ENCODE data around the gene GGA1. TPM values are rescaled to one million over a fixed set of nuclear protein-coding genes. Genes with fewer than 3 reads are reported as not detected.
A peak's percentile ranks its signal among the peaks of the same experiment; 100 is the strongest.

The GGA1 gene
- total RNA-seq: 100 to 1,000 TPM in 2 of 6 donors, 10 to 100 TPM in 4; 52.4 to 226 (median 68.3) TPM

- TF ChIP-seq POLR2A (IDR thresholded peaks at IDR 0.05): peak in 2 of 4 donors; percentile 60 to 63
- peak in 3 of 4 donors; percentile 3 to 33 (median 27) for TF ChIP-seq EP300 (IDR thresholded peaks at IDR 0.05)
- peak; percentile 78 to 91 for TF ChIP-seq POLR2AphosphoS5 (IDR thresholded peaks at IDR 0.05)
- peak in 4 of 6 experiments; percentile 16 to 29 (median 18) for TF ChIP-seq CTCF (IDR thresholded peaks at IDR 0.05)
- peak; percentile 96 to 97 for DNase-seq
- Histone ChIP-seq H3K27me3 (no peaks in the 10 kb centered on the region), H3K27ac (peak within 1 kb of the TSS; percentile 88 to 96 (median 93)), H3K9me3 (no peaks in the 10 kb centered on the region), H3K4me1 (peaks cover 27 to 58% (median 48%) of the 10 kb centered on the region in 4 donors), H3K36me3 (no peaks in the 10 kb centered on the region), H3K4me3 (peak within 1 kb of the TSS; percentile 82 to 97 (median 90))
- ATAC-seq (ENCODE audit: low FRiP score in 2 of 2): peak; percentile 94 to 96
- 0 to 3% methylated on average over 7 to 42 of the region's 82 CpGs for WGBS, 2 donors
These were observed at the start of gene GGA1 for GRCh38 chr22:37608477-37609239. TSS of gene GGA1 (plus strand) at chr22:37608834. CDS start at chr22:37608861, 27 bp downstream.

- H3K4me3 ChIP-seq: peak overlapping the region in 3 of 4 donors; percentile 69 to 87 (median 82)
- no peaks in the 10 kb centered on the region for H3K9me3 ChIP-seq
- 45 to 52% methylated on average over 2 to 6 of the region's 6 CpGs for WGBS, 2 donors
- no peaks in the 10 kb centered on the region for H3K36me3 ChIP-seq
- no peak for ATAC-seq (ENCODE audit: low FRiP score in 2 of 2)
- DNase-seq: no peak
- TF ChIP-seq POLR2A (IDR thresholded peaks at IDR 0.05): no peak
- TF ChIP-seq EP300 (IDR thresholded peaks at IDR 0.05): no peak
- TF ChIP-seq CTCF (IDR thresholded peaks at IDR 0.05): no peak
- no peak for TF ChIP-seq POLR2AphosphoS5 (IDR thresholded peaks at IDR 0.05)
- H3K27me3 ChIP-seq: peaks cover 0 to 15% (median 2%) of the 10 kb centered on the region in 4 donors
- H3K27ac ChIP-seq: peak overlapping the region; percentile 97 to 99 (median 99)
- peaks cover 51 to 64% (median 58%) of the 10 kb centered on the region in 4 donors for H3K4me1 ChIP-seq
These were observed 49.1 kb upstream of the GGA1 start for GRCh38 chr22:37559521-37559900.

- WGBS, 2 donors: 0 to 8% methylated on average over 3 to 54 of the region's 76 CpGs
- Histone ChIP-seq H3K27ac (peak within 1 kb of the TSS; percentile 97 to 99 (median 99)), H3K27me3 (peaks cover 0 to 15% (median 2%) of the 10 kb centered on the region in 4 donors), H3K36me3 (no peaks in the 10 kb centered on the region), H3K9me3 (no peaks in the 10 kb centered on the region), H3K4me3 (peak within 1 kb of the TSS; percentile 69 to 87 (median 84)), H3K4me1 (peaks cover 56 to 70% (median 63%) of the 10 kb centered on the region in 4 donors)
- ATAC-seq (ENCODE audit: low FRiP score in 2 of 2) (peak; percentile 6 to 78), DNase-seq (peak; percentile 54 to 93)
- peak in 2 of 4 donors; percentile 73 to 81 for TF ChIP-seq POLR2A (IDR thresholded peaks at IDR 0.05)
- TF ChIP-seq EP300 (IDR thresholded peaks at IDR 0.05): no peak
- peak; percentile 29 to 53 for TF ChIP-seq POLR2AphosphoS5 (IDR thresholded peaks at IDR 0.05)
These were observed 48.6 kb upstream of the GGA1 start, which contains the start of gene CDC42EP1 for GRCh38 chr22:37559901-37560607. TSS of gene CDC42EP1 (plus strand) at chr22:37560480. CDS start at chr22:37566350, 5,870 bp downstream.

- Histone ChIP-seq H3K4me1 (peaks cover 62 to 76% (median 67%) of the 10 kb centered on the region in 4 donors), H3K9me3 (no peaks in the 10 kb centered on the region), H3K4me3 (peak overlapping the region; percentile 69 to 87 (median 84)), H3K27ac (peak overlapping the region; percentile 97 to 99 (median 99)), H3K27me3 (peaks cover 0 to 15% (median 2%) of the 10 kb centered on the region in 4 donors), H3K36me3 (peaks cover 0 to under 1% (median 0%) of the 10 kb centered on the region in 4 donors)
- TF ChIP-seq CTCF (IDR thresholded peaks at IDR 0.05) (peak in 2 of 6 experiments; percentile 8 to 9), POLR2AphosphoS5 (IDR thresholded peaks at IDR 0.05) (peak; percentile 26 to 67), POLR2A (IDR thresholded peaks at IDR 0.05) (no peak), EP300 (IDR thresholded peaks at IDR 0.05) (peak in 1 of 4 donors; percentile 41)
- ATAC-seq (ENCODE audit: low FRiP score in 2 of 2) (peak in 1 of 2 donors; percentile 49), DNase-seq (peak; percentile 46 to 91)
- WGBS, 2 donors: 0% methylated on average over 40 of the region's 72 CpGs; no CpG with 5 or more reads in 1 of the 2 donors
These were observed 47.9 kb upstream of the GGA1 start for GRCh38 chr22:37560608-37561211.

Data from upper lobe of left lung (tissue), 6 donors.